Left cardiac atrium (tissue), 4 donors: Measurements from ENCODE around the gene ATP1A4. TPM values are rescaled to one million over a fixed set of nuclear protein-coding genes. Genes with fewer than 3 reads are reported as not detected.

ENCODE experiments used
- ATAC-seq, 2 donors: fragments of 200-7000 bp; cut with Tn5 transposase; one replicate each; pipeline ENCODE4 v1.9.1; 2020; ENCODE audit warnings: mild to moderate bottlenecking in 2 of 2, moderate library complexity in 2 of 2
- DNase-seq: peaks from one replicate; pipeline ENCODE4 v3.0.0-alpha.2; 2020
- intact Hi-C, 2 donors: fragments of 100-400 bp; cut with DNase I; formaldehyde crosslinking; loops; one replicate each; pipeline versions ENCODE4 v1.14.1 to v1.15.1; 2022 to 2023
- total RNA-seq, 2 donors: library from RNA; stranded (reverse); fragmentation: NEBNext Ultra II Directional; extraction: Animal tissue kit (Norgen Biotek cat#: 25700); gene quantifications; one replicate each; pipeline ENCODE4 v1.2.1, GENCODE V29; 2021
- donor health status: DM: no; HTN: yes; CAD: no.
- donor health status: DM: no; HTN: yes; CAD: no; lungs with severe emphysema.
- donor health status: DM: yes; HTN: yes; CAD: no.
- donor health status: Dilated cardiomyopathy.

ATP1A4 gene
- total RNA-seq, 2 donors from 2014 or later = 0.13 TPM; not detected in 1

DNA sequence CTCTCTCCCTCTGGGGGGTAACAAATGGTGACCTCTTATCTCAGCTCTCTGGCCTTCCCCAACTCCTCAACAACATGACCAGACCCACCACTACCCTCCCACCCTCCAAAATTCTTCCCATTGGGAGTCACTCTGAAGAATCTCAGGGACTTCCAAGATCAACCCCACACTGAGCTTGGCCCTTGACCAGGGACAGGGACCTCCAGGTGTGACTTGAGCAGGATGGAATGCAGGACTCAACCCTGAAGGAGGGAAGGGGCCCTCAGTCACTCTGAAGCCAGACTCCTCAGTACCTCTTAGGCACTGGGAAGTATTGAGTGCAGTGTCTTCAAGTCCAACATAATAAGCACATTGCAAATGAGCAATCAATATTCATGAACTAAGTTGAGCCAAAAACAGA, 40.8 kb downstream of the ATP1A4 start:
- intact Hi-C loops = loop anchor here (2.0 to 10.0 kb wide), 5 partner anchors 29 to 185 kb away; no protein-coding TSS in a partner anchor
- DNase-seq (no peak), ATAC-seq (no peak)

DNA sequence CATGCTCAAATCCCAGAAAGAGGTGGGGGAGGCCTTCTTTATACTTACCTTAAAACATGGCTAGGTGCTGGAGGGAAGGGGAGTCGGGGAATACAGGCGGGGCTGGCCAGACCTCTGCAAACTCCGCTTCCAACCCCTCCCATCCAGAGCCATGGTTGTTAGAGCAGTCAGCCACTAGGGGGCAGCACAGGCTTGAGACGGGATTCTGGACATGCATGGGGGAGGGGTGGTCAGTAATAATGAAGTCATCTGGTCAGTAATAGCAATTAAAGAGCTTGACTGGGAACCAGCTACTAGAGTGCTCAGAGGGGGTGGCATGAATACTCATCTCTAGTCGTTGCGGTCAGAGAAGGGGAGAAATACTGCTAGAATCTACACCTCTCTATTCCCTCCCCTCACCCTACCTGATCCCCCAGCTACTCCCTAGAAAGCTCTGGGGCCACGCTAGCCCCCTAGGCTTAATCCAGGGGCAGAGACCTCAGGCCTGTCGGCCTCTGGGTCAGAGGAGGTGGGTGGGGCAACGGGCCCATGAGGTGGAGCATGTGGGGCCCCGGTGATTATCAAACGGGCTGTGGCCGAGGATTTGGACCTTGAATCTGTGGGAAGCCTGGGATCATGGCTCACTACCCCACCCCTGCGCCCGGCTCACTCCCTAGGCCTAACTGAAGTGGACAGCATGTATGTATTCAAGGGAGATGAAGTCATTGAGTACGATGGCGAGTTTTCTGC, 41.9 kb downstream of the ATP1A4 start:
- DNase-seq = peak; percentile 89
- intact Hi-C loops = loop anchor here (2.0 to 10.0 kb wide), 5 partner anchors 28 to 184 kb away; no protein-coding TSS in a partner anchor
- peak; percentile 80 to 86 for ATAC-seq

DNA sequence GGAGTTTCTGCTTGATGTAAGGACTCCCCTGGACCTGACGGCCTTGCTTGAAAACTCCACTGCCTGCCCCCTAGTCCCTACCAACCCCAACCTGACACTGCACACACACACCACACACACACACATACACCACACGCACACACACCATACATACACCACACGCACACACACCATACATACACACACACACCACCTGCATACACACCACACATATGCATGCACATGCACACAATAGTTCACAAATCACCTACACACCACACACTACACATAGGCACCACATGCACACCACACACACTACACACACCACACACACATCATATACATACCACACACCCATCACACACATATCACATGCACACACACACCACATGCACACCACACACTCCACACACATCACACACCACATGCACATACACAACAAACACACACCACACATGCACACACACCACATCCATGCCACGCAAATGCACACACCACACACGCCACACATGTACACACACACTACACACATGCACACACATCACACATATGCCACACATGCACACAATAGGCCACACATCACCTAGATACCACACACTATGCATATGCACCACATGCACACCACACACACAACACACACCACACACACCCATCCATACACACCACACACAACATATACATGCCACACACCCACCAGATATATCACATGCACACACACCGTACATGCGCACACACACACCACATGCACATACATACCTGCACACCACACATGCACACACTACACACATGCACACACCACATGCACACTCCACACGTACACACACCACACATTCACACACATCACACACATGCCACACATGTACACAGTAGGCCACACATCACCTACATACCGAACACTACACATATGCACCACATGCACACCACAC, 42.7 kb downstream of the ATP1A4 start:
- DNase-seq (no peak), ATAC-seq (no peak)
- intact Hi-C loops = loop anchor here (2.0 to 10.0 kb wide), 5 partner anchors 27 to 183 kb away; no protein-coding TSS in a partner anchor

DNA sequence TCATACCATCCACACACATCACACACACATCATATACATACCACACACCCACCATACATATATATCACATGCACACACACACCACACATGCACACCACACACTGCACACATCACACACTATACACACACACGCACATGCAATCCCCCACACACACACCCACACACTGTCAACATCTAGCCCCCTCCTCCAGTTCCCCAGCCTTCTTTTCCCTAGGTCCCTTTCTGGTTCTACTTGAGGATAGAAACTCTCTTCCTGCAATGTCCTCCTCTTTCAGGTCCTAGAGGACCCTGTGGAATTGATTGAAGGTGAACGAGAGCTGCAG, 43.3 kb downstream of the ATP1A4 start:
- intact Hi-C loops = loop anchor here (5.0 to 10.0 kb wide), 2 partner anchors 60 to 183 kb away; no protein-coding TSS in a partner anchor
- DNase-seq = no peak
- no peak for ATAC-seq

DNA sequence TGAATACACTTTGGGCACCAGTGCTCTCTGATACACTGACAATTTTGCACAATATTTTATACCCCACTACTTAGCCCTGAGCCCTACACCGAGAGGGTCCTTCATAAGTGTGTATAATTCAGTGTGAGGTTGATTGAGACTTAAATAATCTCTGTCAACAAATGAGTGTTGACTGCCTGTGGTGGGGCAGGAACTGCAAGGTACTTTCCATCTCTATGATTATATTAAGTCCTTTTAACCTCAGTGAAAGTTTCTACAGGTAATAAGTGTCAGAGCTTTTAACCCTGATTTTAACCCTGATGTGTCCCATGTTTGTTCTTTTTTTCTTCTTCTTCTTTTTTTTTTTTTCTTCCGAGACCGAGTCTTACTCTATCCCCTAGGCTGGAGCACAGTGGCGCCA, 44.7 kb downstream of the ATP1A4 start:
- intact Hi-C loops = loop anchor here in 1 of 2 donors (10.0 kb wide), 1 partner anchor 59 kb away; no protein-coding TSS in a partner anchor
- ATAC-seq (no peak), DNase-seq (no peak)

DNA sequence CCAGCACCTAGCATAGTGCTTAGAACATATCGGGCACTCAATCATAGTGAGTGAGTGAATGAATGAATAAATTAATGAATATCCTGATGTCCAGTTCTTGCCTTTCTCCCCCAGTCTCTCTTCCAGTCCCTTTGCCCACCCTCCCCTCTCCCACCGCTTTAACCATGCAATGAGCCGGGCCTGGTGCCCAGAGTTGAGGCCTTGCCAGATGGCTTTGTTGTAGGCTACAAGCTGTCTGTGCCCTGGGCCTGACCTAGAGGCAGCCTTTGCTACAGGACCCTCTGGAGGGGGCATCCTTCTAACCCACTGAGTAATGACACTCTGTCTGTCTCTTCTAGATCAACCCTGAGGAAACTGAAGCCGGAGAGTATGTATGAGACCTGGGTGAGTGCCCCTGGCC, 45.8 kb downstream of the ATP1A4 start:
- ATAC-seq (no peak), DNase-seq (no peak)
- intact Hi-C loops = loop anchor here in 1 of 2 donors (10.0 kb wide), 1 partner anchor 58 kb away; no protein-coding TSS in a partner anchor

DNA sequence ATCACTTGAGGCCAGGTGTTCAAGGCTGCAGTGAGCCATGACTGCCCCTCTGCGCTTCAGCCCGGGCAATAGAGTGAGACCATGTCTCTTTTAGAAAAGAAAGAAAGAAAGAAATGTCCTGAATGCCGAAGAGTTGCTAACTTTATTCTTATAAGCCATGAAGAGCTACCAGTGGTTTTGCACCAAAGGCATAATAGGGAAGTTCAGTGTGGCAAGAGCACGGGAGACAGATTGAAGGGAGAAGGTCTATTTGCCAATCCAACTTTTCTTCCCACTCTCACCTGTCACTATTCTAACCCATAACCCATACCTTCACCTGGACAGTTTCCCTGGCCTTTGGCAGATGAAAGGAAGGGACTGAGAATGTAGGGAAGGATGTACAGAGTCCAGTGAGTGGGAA, 49.4 kb downstream of the ATP1A4 start:
- intact Hi-C loops = no loop called here
- no peak for ATAC-seq
- DNase-seq = no peak

DNA sequence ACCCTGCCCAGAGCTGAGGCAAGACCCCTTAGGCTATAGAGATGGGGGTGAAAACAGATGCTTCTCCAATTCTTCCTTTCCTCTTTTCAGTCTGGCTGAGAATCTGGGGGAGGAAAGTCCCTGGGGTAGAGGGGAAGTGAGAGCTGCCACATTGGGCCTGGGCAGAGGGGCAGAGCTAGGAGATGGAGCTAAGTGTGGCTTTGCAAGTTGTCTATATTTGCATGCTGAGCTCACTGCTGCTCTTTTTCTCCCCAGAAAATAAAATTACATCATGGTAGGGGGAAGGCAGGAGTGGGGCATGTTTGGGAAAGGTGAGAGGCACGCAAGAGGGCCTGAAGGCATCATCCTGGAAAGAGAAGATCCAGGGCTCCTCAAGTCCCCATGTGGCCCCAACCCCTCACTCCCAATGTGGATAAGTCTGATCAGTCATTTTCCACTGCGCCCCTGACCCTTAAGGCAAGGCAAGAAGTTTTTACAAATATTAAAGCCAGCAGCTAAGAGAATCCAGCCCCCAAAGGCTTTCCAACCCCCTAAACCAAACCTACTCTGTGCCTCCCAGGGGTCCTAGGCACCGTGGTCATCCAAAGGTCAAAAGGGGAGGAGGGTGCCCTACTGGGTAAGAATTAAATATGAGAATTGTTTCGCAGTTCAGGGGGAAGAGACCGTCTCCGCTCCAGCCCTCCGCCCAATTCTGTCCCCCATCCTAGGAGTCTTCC, 53.3 kb downstream of the ATP1A4 start:
- intact Hi-C loops = loop anchor here in 1 of 2 donors (5.0 kb wide), 1 partner anchor 43 kb away; no protein-coding TSS in a partner anchor
- DNase-seq = no peak
- ATAC-seq = no peak

DNA sequence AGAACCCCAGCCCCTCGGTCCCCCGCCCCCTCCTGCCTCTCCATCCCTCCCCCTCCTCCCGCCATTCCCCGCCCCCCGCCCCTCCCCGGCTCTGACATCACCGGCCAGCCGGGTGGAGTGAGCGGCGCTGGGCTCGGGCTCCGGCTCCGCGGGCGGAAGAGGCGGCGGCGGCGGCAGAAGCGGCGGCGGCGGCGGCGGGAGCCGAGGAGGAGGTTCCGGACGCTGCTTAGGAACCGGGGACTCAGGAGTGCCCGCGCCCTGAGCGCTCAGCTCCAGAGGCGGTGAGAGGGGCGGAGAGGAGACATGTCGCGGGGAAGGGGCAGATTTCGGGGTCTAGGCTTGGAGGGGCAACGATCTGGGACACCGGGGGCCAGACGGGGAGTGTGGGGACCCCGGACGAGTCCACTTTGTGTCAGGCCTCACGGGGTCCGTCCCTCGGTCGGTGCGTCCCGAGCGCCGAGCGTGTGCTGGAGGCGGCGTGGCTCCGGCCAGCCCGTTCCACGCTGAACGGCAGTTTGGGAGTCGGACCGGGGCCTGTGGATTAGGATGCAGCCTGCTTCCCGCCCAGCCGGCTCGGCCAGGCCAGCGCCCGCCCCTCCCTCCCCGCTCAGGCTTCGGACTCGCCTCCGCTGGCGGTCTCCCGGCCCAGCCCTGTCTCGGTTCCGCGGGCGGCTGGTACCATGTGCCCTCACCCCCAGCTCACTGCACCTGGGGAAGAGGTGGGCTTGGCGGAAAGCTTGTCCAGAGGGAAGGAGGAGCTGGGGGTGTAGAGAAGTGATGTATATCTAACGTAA, 54.0 kb downstream of the ATP1A4 start, which contains the start of gene PEA15:
Gene PEA15, plus strand, starts transcription at position 143 of the 794 bp plus-strand sequence. CDS start 6,161 bp downstream, outside the sequence.
- ATAC-seq (peak; percentile 87 to 90), DNase-seq (peak; percentile 86)
- intact Hi-C loops = loop anchor here in 1 of 2 donors (5.0 kb wide), 1 partner anchor 42 kb away; no protein-coding TSS in a partner anchor

DNA sequence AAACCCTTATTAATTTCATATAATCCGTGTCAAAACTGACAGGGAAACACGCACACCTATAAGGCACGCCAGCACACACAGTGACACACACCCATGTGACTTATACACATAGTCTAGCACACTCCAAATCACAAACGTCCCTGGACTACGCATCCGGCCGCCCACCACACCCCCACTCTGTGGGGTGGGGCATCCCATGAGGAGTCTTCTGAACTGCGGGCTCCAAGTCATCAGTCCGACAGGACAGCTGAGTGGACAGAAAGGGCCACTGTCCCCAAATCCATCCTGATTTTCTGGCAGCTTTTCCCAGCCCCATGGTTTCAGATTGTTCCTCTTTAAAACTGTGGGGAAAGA, 54.6 kb downstream of the ATP1A4 start:
- intact Hi-C loops = loop anchor here in 1 of 2 donors (5.0 kb wide), 1 partner anchor 41 kb away; no protein-coding TSS in a partner anchor
- DNase-seq = peak; percentile 64
- peak; percentile 35 to 62 for ATAC-seq

DNA sequence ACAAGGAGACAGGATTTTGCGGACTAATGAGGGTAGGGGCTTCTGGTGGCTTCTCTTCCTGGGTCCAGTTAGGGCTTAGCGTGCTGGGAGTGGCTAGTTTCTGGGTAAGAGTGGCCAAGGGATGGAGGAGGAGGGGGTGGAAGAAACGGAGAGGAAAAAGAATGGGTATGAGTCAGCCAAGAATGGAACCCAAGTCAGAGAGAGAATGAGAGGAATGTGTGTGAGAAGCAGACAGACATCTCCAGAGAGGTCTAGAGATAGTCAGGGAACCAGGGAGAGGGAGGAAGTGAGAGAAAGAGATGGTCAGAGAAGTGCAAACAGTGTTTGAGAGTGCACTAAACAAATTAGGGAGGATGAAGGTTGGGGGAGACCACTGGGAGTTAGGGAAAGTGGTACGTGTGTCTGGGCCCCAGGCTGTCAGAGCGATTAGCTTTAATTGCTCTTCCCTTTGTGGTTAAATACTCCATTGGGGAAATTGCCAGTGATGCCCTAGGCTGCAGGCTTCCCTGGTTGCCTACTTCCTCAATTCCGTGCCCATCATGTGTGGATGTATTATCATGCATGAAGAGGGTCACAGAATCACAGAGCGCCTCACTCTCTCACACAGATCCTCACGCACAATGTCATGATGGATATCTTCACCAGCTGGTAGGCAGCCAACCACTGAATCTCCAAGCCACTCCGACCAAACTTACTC, 55.2 kb downstream of the ATP1A4 start:
- ATAC-seq (peak in 1 of 2 donors; percentile 45), DNase-seq (no peak)
- intact Hi-C loops = loop anchor here in 1 of 2 donors (5.0 kb wide), 1 partner anchor 41 kb away; no protein-coding TSS in a partner anchor

DNA sequence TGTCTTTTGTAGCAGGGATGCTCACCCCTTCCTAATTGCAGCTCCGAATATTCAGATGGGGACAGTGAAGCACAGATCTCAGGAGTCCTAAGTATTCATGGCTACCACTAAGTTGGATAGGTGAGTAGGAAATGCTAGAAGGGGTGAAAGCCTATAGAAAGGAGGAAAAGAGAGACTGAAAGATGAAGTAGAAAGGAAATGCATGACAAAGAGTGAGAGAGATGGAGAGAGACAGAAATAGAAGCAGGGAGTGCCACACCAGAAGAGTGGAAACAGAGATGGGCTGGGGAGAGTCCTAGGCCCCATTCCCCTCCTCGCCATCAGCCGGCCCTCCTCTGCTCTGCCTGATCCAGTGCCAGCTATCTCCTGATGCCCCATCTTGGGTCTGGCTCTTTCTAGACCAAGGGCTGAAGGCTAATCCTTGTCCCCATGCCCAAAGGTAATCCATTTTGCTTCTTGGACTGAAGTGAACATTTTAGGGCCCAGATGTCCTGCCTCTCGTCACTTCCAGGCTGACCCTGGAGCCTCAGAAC, 55.8 kb downstream of the ATP1A4 start:
- ATAC-seq (no peak), DNase-seq (no peak)
- intact Hi-C loops = loop anchor here in 1 of 2 donors (5.0 kb wide), 1 partner anchor 40 kb away; no protein-coding TSS in a partner anchor

DNA sequence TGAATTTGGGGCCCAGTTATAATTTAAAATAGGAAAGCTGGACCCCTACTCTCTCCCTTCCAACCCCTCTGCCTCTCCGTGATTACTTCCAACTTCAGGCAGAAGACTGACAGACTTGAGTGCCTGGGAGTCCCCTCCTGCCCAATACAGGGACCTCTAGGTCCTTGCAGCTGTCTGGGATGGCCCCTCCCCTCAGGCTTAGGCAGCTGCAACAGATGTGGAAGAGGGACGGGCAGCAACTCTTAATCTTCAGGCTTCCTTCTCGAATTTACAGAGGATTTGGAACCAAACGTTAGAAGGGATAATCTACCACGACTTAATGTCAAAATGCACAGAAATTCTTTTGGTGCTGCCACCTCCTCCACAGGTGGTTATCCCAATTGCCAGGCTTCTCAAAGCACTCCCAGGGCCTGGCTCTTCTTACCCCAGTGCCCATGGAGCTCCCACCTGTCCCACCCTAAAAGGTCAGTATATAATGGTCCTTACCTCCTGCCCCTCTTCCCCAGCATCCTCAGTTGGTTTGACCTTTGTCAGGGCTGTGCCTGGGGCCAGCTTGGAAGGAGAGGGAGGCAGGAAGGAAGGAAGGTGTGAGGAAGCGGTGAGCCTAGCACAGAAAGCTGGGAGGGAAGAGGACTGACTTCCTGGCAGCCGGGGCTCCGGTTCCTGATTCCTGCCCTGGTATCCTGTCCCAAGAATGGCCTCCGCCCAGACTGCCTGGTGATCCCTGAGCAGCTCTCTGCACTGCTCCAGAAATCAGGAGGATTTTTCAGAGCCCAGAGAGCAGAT, 56.6 kb downstream of the ATP1A4 start:
- no peak for ATAC-seq
- DNase-seq = peak; percentile 61
- intact Hi-C loops = loop anchor here in 1 of 2 donors (5.0 kb wide), 1 partner anchor 39 kb away; no protein-coding TSS in a partner anchor

DNA sequence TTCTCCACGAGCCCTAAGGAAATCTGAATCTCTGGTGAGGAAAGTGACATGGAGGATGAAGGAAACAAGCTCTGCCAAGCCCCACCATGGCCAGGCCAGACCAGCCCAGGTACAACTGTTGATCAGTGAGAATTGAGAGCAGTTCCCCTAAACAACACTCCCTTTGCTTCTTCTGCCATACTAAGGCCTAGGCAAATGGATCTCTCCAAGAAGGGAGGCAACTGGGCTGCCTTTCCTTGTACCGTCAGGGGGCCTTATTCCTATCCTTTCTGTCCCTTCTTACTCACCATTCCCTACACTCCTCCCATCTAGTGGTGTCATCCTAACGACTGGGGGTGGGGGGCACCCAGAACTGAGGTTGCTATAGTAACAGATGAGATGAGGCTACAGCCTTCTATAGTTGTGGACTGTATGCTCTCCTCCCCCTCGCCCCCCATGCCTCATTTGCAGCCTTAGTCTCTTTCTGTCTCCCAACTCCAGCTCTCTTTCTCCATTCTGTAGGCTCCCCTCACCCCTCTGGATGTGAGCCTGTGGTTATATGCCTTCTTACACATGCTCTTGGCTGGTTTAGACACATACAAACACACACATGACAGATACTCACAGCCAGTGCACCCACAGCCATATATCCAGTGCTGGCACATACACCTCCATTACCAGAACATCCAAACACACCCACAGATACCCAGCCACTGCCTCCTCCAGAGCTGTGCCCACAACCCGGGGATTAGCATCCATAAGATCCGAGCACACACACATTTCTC, 57.3 kb downstream of the ATP1A4 start:
- DNase-seq (no peak), ATAC-seq (no peak)
- intact Hi-C loops = loop anchor here in 1 of 2 donors (5.0 kb wide), 1 partner anchor 39 kb away; no protein-coding TSS in a partner anchor

DNA sequence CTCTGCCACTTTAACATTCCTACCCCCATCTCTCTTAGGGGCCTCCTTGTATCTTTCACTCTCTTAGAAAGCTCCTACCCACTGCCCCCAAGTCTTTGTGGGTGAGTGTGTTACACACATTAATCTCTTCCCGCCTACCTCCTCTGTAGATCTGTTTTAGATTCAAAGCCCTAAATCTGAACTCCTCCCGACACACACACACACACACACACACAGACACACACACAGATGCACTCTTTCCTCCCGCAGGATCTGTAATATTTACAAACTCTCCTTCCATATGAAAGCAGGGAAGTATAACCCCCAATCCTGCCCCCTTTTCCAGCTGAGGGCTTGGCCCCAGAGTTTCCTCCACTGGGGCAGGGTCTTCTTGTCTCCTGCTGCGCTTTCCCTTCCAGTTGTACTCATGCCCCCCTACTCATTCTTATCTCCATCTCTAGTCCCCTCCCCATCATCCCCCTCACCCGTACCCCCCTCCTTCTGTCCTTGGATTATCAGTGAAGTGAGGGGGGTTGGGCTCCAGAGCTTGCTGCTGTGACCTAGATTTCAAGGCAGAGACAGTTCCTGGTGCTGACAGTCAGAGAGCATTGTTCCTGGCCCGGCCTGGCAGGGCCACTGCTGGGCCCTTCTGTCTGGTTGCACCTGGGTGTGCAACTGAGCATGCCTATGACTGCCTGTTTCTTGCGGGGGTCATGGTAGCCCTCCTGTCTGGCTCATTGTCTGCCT, 58.1 kb downstream of the ATP1A4 start:
- peak; percentile 21 to 60 for ATAC-seq
- intact Hi-C loops = loop anchor here in 1 of 2 donors (5.0 kb wide), 1 partner anchor 38 kb away; no protein-coding TSS in a partner anchor
- DNase-seq = peak; percentile 48
